T-cell (primary cell): Measurements from ENCODE around the gene TPR. TPM values are rescaled to one million over a fixed set of nuclear protein-coding genes. Genes with fewer than 3 reads are reported as not detected.

Experiments
- ATAC-seq, 4 experiments: fragments of 200-7000 bp in 3 of 4; fragments of 150-1000 bp in 1 of 4; cut with Tn5 transposase; replicated peaks in 1 of 4; 1 replicate in 3 of 4; 2 replicates in 1 of 4; pipeline ENCODE4 v1.10.0; 2021; ENCODE audit warnings: moderate library complexity in 3 of 4, mild to moderate bottlenecking in 2 of 4, moderate number of reproducible peaks in 1 of 4
- CTCF ChIA-PET, 2 donors: fragments of 300-600 bp; sonication (Branson Sonifier 250); formaldehyde crosslinking; loops; one replicate each; lab custom pipeline; 2022; ENCODE audit warnings: antibody characterized with exemption in 2 of 2; lab: Charles Lee
- POLR2A ChIA-PET, 2 donors: fragments of 300-600 bp; sonication (Branson Sonifier 250); formaldehyde crosslinking; loops; one replicate each; lab custom pipeline; 2022; ENCODE audit warnings: antibody characterized with exemption in 2 of 2; lab: Charles Lee
- DNase-seq, 35 experiments: peaks; one replicate each; pipeline versions ENCODE4 v3.0.0 to v3.0.0-alpha.2; 2013 to 2023
- H3K27ac ChIP-seq: one replicate; pipeline ENCODE4 v1.5.1; 2013; ENCODE audit warnings: low read length
- H3K27me3 ChIP-seq, 2 experiments: replicated peaks in 1 of 2; 1 replicate in 1 of 2; 2 replicates in 1 of 2; pipeline versions ENCODE4 v1.6.1 to v1.7.0; 2013; ENCODE audit warnings: low read length in 1 of 2, mixed read lengths in 1 of 2; ENCODE audit not compliant: control insufficient read depth in 2 of 2, insufficient read depth in 2 of 2; ENCODE audit errors: extremely low read depth in 1 of 2
- H3K36me3 ChIP-seq, 2 donors: 1 replicate in 1 of 2; 2 replicates in 1 of 2; pipeline versions ENCODE4 v1.6.1 to v1.7.0; 2013; ENCODE audit warnings: low read length in 1 of 2; ENCODE audit not compliant: control insufficient read depth in 2 of 2, insufficient read depth in 1 of 2; ENCODE audit errors: extremely low read depth in 1 of 2
- H3K4me1 ChIP-seq, 2 experiments: 1 replicate in 1 of 2; 2 replicates in 1 of 2; pipeline versions ENCODE4 v1.6.1 to v1.7.0; 2013; ENCODE audit warnings: low read length in 2 of 2, mixed read lengths in 1 of 2; ENCODE audit not compliant: insufficient read depth in 2 of 2, control insufficient read depth in 1 of 2; ENCODE audit errors: extremely low read depth in 1 of 2
- H3K4me3 ChIP-seq, 2 donors: 1 replicate in 1 of 2; 2 replicates in 1 of 2; pipeline versions ENCODE4 v1.5.1 to v1.7.0; 2013; ENCODE audit warnings: mild to moderate bottlenecking in 2 of 2, low read length in 1 of 2, moderate library complexity in 1 of 2; ENCODE audit not compliant: control insufficient read depth in 1 of 2; ENCODE audit errors: extremely low read depth in 1 of 2
- H3K9me3 ChIP-seq: 2 replicates; pipeline ENCODE4 v1.7.0; 2013
- H3K27ac Mint-ChIP-seq, 2 donors: one replicate each; pipeline ENCODE4 v1.8.0; 2020 to 2021; ENCODE audit warnings: mild to moderate bottlenecking in 2 of 2, mixed read lengths in 2 of 2
- H3K27me3 Mint-ChIP-seq, 2 donors: one replicate each; pipeline ENCODE4 v1.8.0; 2021 to 2022; ENCODE audit warnings: mixed read lengths in 2 of 2
- H3K36me3 Mint-ChIP-seq: one replicate; pipeline ENCODE4 v1.8.0; 2021; ENCODE audit warnings: mixed read lengths
- H3K4me1 Mint-ChIP-seq, 3 donors: one replicate each; pipeline ENCODE4 v1.8.0; 2020 to 2022; ENCODE audit warnings: mixed read lengths in 3 of 3, mild to moderate bottlenecking in 1 of 3
- H3K4me3 Mint-ChIP-seq, 3 donors: one replicate each; pipeline ENCODE4 v1.8.0; 2020 to 2022; ENCODE audit warnings: mild to moderate bottlenecking in 3 of 3, mixed read lengths in 3 of 3, moderate library complexity in 3 of 3
- H3K9me3 Mint-ChIP-seq, 3 donors: one replicate each; pipeline ENCODE4 v1.8.0; 2020 to 2022; ENCODE audit warnings: mixed read lengths in 3 of 3
- WGBS: methylation state at CpG from one replicate; pipeline ENCODE4 v1.1.5; 2013; ENCODE audit warnings: missing lambda C conversion rate; ENCODE audit not compliant: insufficient coverage; 5-methylcytosine and 5-hydroxymethylcytosine counted together
- total RNA-seq, 35 experiments: library from RNA in 6 of 35; stranded (reverse) in 6 of 35; fragments of 120-200 nt in 1 of 35; gene quantifications; one replicate each; pipeline versions ENCODE4 v1.2.1 to v1.2.4 and lab custom pipeline; 2013 to 2026

Gene TPR
- total RNA-seq, 5 donors from 2014 or later (not counting 1 experiment from before 2014, with no cell fraction given): 128 to 144 (median 137) TPM

DNA sequence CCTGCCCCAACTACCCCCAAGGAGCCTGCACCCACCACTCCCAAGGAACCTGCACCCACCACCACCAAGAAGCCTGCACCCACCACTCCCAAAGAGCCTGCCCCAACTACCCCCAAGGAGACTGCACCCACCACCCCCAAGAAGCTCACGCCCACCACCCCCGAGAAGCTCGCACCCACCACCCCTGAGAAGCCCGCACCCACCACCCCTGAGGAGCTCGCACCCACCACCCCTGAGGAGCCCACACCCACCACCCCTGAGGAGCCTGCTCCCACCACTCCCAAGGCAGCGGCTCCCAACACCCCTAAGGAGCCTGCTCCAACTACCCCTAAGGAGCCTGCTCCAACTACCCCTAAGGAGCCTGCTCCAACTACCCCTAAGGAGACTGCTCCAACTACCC is 67.6 kb downstream of the TPR start:
- WGBS: 100% methylated on average over 2 of the region's 6 CpGs
- POLR2A ChIA-PET: interaction anchor here in 1 of 2 donors (0.6 kb wide), 1 partner anchor 16 kb away, joined by 10 read pairs; no protein-coding TSS in a partner anchor
- Mint-ChIP-seq H3K4me3 (no peak overlapping the region), H3K27ac (no peak overlapping the region), H3K27me3 (no peaks in the 10 kb centered on the region), H3K36me3 (peaks cover 12% of the 10 kb centered on the region), H3K9me3 (peaks cover 0 to 4% (median 0%) of the 10 kb centered on the region in 3 donors), H3K4me1 (peaks cover 40 to 44% (median 43%) of the 10 kb centered on the region in 3 donors)
- no peak overlapping the region for H3K4me3 ChIP-seq
- peaks cover 0 to 7% of the 10 kb centered on the region in 2 donors for H3K36me3 ChIP-seq
- H3K9me3 ChIP-seq: no peaks in the 10 kb centered on the region
- CTCF ChIA-PET: interaction anchor here in 1 of 2 donors (0.6 kb wide), 1 partner anchor 61 kb away, joined by 5 read pairs; no protein-coding TSS in a partner anchor
- no peak for ATAC-seq
- H3K27me3 ChIP-seq: no peaks in the 10 kb centered on the region
- no peak overlapping the region for H3K27ac ChIP-seq
- DNase-seq: no peak
- H3K4me1 ChIP-seq: peaks cover 34 to 54% of the 10 kb centered on the region in 2 experiments

DNA sequence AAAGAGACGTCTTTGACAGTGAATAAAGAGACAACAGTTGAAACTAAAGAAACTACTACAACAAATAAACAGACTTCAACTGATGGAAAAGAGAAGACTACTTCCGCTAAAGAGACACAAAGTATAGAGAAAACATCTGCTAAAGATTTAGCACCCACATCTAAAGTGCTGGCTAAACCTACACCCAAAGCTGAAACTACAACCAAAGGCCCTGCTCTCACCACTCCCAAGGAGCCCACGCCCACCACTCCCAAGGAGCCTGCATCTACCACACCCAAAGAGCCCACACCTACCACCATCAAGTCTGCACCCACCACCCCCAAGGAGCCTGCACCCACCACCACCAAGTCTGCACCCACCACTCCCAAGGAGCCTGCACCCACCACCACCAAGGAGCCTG is 68.5 kb downstream of the TPR start:
- DNase-seq (no peak), ATAC-seq (peak in 2 of 4 experiments; percentile 41 to 56)
- Histone ChIP-seq H3K27me3 (no peaks in the 10 kb centered on the region), H3K36me3 (peaks cover 0 to 2% of the 10 kb centered on the region in 2 donors), H3K4me3 (no peak overlapping the region), H3K27ac (peak overlapping the region; percentile 1), H3K9me3 (no peaks in the 10 kb centered on the region), H3K4me1 (peaks cover 37 to 60% of the 10 kb centered on the region in 2 experiments)
- WGBS: 8% methylated on average over 2 of the region's 3 CpGs
- Mint-ChIP-seq H3K27me3 (no peaks in the 10 kb centered on the region), H3K4me1 (peaks cover 49 to 53% (median 52%) of the 10 kb centered on the region in 3 donors), H3K4me3 (peak overlapping the region in 1 of 3 donors; percentile 52), H3K9me3 (peaks cover 0 to 4% (median 0%) of the 10 kb centered on the region in 3 donors), H3K27ac (peak overlapping the region; percentile 92 to 95), H3K36me3 (peaks cover 11% of the 10 kb centered on the region)
- POLR2A ChIA-PET: no interaction called here
- CTCF ChIA-PET: no interaction called here

- Histone ChIP-seq H3K36me3 (no peaks in the 10 kb centered on the region), H3K4me3 (no peak overlapping the region), H3K27me3 (no peaks in the 10 kb centered on the region), H3K9me3 (no peaks in the 10 kb centered on the region), H3K4me1 (peaks cover 41 to 61% of the 10 kb centered on the region in 2 experiments), H3K27ac (peak overlapping the region; percentile 55)
- WGBS: no CpG with 5 or more reads among the region's 6 CpGs
- Mint-ChIP-seq H3K4me3 (peak overlapping the region in 1 of 3 donors; percentile 52), H3K9me3 (peaks cover 0 to 4% (median 0%) of the 10 kb centered on the region in 3 donors), H3K4me1 (peaks cover 56 to 57% (median 56%) of the 10 kb centered on the region in 3 donors), H3K36me3 (peaks cover 4% of the 10 kb centered on the region), H3K27me3 (no peaks in the 10 kb centered on the region), H3K27ac (peak overlapping the region; percentile 92 to 95)
- ATAC-seq (peak in 1 of 4 experiments; percentile 28), DNase-seq (peak in 7 of 35 experiments; percentile 5 to 67 (median 14))
- POLR2A ChIA-PET: interaction anchor here in 1 of 2 donors (0.6 kb wide), 1 partner anchor 15 kb away, joined by 4 read pairs; no protein-coding TSS in a partner anchor
- CTCF ChIA-PET: interaction anchor here (1.0 to 2.3 kb wide), 5 partner anchors 9 to 18 kb away, joined by 3 to 7 read pairs (median 4); no protein-coding TSS in a partner anchor
Observed at GRCh38 chr1:186304982-186305949, 69.8 kb downstream of the TPR start.

- Mint-ChIP-seq H3K36me3 (no peaks in the 10 kb centered on the region), H3K9me3 (peaks cover 0 to 4% (median 0%) of the 10 kb centered on the region in 3 donors), H3K27ac (peak overlapping the region; percentile 92 to 95), H3K4me3 (peak overlapping the region in 2 of 3 donors; percentile 32 to 42), H3K4me1 (peaks cover 62 to 63% (median 62%) of the 10 kb centered on the region in 3 donors), H3K27me3 (no peaks in the 10 kb centered on the region)
- Histone ChIP-seq H3K27me3 (no peaks in the 10 kb centered on the region), H3K4me1 (peaks cover 44 to 54% of the 10 kb centered on the region in 2 experiments), H3K27ac (peak overlapping the region; percentile 41), H3K4me3 (no peak overlapping the region), H3K9me3 (no peaks in the 10 kb centered on the region), H3K36me3 (no peaks in the 10 kb centered on the region)
- ATAC-seq: peak; percentile 71 to 83 (median 74)
- ChIA-PET CTCF (interaction anchor here (0.7 to 2.3 kb wide), 7 partner anchors 10 to 71 kb away, joined by 3 to 7 read pairs (median 3); partner anchors contain the start of gene TPR (in 1 of the 2)), POLR2A (interaction anchor here in 1 of 2 donors (0.8 to 0.9 kb wide), 2 partner anchors 13 to 17 kb away, joined by 3 read pairs; no protein-coding TSS in a partner anchor)
- DNase-seq: peak in 20 of 35 experiments; percentile 5 to 67 (median 24)
- 29% methylated on average over 1 of the region's 2 CpGs for WGBS
Observed at GRCh38 chr1:186303911-186304310, 71.1 kb downstream of the TPR start.

DNA sequence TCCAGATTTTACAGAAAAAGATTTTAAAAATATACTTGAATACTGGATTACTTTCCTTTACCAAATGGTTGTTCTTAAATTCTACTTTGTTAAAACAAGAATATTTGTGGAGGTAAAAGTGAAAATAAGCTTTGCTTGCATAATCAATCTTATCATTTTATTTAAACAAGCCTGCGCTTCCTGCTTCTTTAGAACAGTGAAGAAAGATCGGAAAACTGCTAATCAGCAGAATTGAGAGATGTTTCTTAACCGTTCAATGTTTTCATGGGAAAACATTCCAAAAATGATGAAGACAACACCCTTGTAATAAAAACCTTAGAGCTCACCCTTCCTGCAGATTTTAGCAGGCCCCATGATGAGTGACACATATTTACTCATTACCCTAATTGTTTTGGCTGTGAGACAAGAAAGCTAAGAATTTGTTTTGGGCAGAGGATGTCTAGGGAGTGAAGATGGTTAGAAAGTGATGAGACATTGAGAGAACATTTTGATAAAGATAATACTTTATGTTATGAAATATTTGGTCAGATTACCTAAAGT is 72.6 kb downstream of the TPR start:
- Mint-ChIP-seq H3K27me3 (no peaks in the 10 kb centered on the region), H3K27ac (peak overlapping the region; percentile 91 to 95), H3K36me3 (no peaks in the 10 kb centered on the region), H3K9me3 (peaks cover 0 to 4% (median 0%) of the 10 kb centered on the region in 3 donors), H3K4me1 (peaks cover 66 to 67% (median 66%) of the 10 kb centered on the region in 3 donors), H3K4me3 (peak overlapping the region in 1 of 3 donors; percentile 42)
- no peak for ATAC-seq
- DNase-seq: no peak
- ChIA-PET CTCF (interaction anchor here (0.6 to 2.1 kb wide), 6 partner anchors 10 to 1320 kb away, joined by 3 to 6 read pairs (median 3); partner anchors contain the start of genes ODR4 (in 1 of the 2) and TPR (in 1 of the 2)), POLR2A (no interaction called here)
- Histone ChIP-seq H3K27ac (peak overlapping the region; percentile 52), H3K9me3 (no peaks in the 10 kb centered on the region), H3K4me1 (peaks cover 32 to 46% of the 10 kb centered on the region in 2 experiments), H3K27me3 (no peaks in the 10 kb centered on the region), H3K36me3 (no peaks in the 10 kb centered on the region), H3K4me3 (no peak overlapping the region)
- WGBS: 100% methylated on average over 1 of the region's 3 CpGs
